Astrocyte (in vitro differentiated cells and primary cell): Measurements from ENCODE around the gene ATXN7L3.

Experiments
- CTCF ChIP-seq: IDR thresholded peaks from 2 replicates; pipeline ENCODE4 v1.5.1; 2011; ENCODE audit warnings: low read depth, mild to moderate bottlenecking, inconsistent platforms, low read length, moderate library complexity; ENCODE audit not compliant: insufficient read depth
- EZH2 ChIP-seq: IDR thresholded peaks from 2 replicates; pipeline ENCODE4 v1.6.1; 2012; ENCODE audit warnings: mild to moderate bottlenecking, low read length, inconsistent platforms; ENCODE audit not compliant: insufficient read depth

GRCh38 chr17:44220213-44221083 is 20.8 kb upstream of the ATXN7L3 start:
- TF ChIP-seq CTCF: no peak
- TF ChIP-seq EZH2: no peak
